ENCODE measurements around the gene ACO2. TPM values are rescaled to one million over a fixed set of nuclear protein-coding genes. Genes with fewer than 3 reads are reported as not detected.
"Not testable (repeated sequence)": the region's sequence is repeated elsewhere in the genome, so short reads cannot be mapped to it uniquely, and the experiment has no call there.

Gene ACO2
- total and polyA plus RNA-seq, 5 donors from 2014 or later = 64.3 to 87.5 (median 67.4) TPM

DNA sequence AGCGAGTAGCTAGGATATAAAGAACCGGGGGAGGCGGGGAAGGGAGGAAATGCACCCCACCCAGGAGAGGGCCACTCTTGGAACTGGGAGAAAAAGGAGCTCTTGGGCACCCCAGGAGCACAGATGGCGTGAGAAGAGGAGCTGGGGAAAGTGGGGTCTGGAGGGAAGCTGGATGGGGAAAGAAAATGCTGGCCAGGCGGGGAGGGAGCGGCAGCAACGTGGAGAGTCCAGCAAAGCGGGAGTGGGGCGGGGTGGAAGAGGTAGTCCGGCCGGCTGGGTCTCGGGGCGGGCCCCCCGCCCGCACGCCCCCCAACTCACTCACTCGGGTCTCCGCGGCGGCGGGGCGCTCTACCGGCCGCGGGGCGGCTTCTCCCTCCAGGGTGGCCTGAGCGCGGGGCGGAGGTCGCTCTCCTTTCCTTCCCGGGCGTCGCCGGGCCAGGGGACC, 22.8 kb upstream of the ACO2 start:
- H3K27me3 Mint-ChIP-seq = peaks cover 10% of the 10 kb centered on the region
- peak overlapping the region; percentile 95 for H3K27ac ChIP-seq (ENCODE audit: insufficient read depth, low read length, poor library complexity, severe bottlenecking)
- H3K9me3 ChIP-seq (ENCODE audit: control insufficient read depth in 2 of 2, low read length in 2 of 2) = no peaks in the 10 kb centered on the region
- no peak for ATAC-seq (ENCODE audit: low read depth in 2 of 2)
- H3K4me3 Mint-ChIP-seq = peak overlapping the region; percentile 90 to 98 (median 96)
- H3K36me3 ChIP-seq (ENCODE audit: control insufficient read depth, insufficient read depth, low read length) = no peaks in the 10 kb centered on the region
- no peak for DNase-seq
- H3K4me3 ChIP-seq (ENCODE audit: low read depth, low read length) = peak overlapping the region; percentile 92
- H3K27ac Mint-ChIP-seq = peak overlapping the region; percentile 95 to 98 (median 97)
- peaks cover 0 to 2% (median 0%) of the 10 kb centered on the region in 7 donors for H3K9me3 Mint-ChIP-seq
- no peaks in the 10 kb centered on the region for H3K36me3 Mint-ChIP-seq
- H3K4me1 ChIP-seq (ENCODE audit: control insufficient read depth, insufficient read depth, low read length, poor library complexity, severe bottlenecking) = peaks cover 28% of the 10 kb centered on the region
- peaks cover 8 to 34% (median 17%) of the 10 kb centered on the region in 4 donors for H3K4me1 Mint-ChIP-seq
- H3K27me3 ChIP-seq (ENCODE audit: control insufficient read depth, insufficient read depth, low read length) = no peaks in the 10 kb centered on the region

GRCh38 chr22:41446639-41447434, 22.1 kb upstream of the ACO2 start, which contains the start of gene TOB2:
TOB2 (minus strand) TSS chr22:41446801; CDS start chr22:41437345, 9,456 bp downstream.
- Histone ChIP-seq H3K4me1 (ENCODE audit: control insufficient read depth, insufficient read depth, low read length, poor library complexity, severe bottlenecking) (peaks cover 28% of the 10 kb centered on the region), H3K27me3 (ENCODE audit: control insufficient read depth, insufficient read depth, low read length) (no peaks in the 10 kb centered on the region), H3K27ac (ENCODE audit: insufficient read depth, low read length, poor library complexity, severe bottlenecking) (peak within 1 kb of the TSS; percentile 95), H3K36me3 (ENCODE audit: control insufficient read depth, insufficient read depth, low read length) (no peaks in the 10 kb centered on the region), H3K9me3 (ENCODE audit: control insufficient read depth in 2 of 2, low read length in 2 of 2) (no peaks in the 10 kb centered on the region), H3K4me3 (ENCODE audit: low read depth, low read length) (peak within 1 kb of the TSS; percentile 92)
- Mint-ChIP-seq H3K4me1 (peaks cover 8 to 32% (median 17%) of the 10 kb centered on the region in 4 donors), H3K4me3 (peak within 1 kb of the TSS; percentile 90 to 98 (median 96)), H3K9me3 (peaks cover 0 to 2% (median 0%) of the 10 kb centered on the region in 7 donors), H3K27ac (peak within 1 kb of the TSS; percentile 95 to 98 (median 97)), H3K27me3 (peaks cover 10% of the 10 kb centered on the region), H3K36me3 (no peaks in the 10 kb centered on the region)
- peak; percentile 88 to 97 (median 93) for DNase-seq
- ATAC-seq (ENCODE audit: low read depth in 2 of 2) = peak; percentile 57 to 67

DNA sequence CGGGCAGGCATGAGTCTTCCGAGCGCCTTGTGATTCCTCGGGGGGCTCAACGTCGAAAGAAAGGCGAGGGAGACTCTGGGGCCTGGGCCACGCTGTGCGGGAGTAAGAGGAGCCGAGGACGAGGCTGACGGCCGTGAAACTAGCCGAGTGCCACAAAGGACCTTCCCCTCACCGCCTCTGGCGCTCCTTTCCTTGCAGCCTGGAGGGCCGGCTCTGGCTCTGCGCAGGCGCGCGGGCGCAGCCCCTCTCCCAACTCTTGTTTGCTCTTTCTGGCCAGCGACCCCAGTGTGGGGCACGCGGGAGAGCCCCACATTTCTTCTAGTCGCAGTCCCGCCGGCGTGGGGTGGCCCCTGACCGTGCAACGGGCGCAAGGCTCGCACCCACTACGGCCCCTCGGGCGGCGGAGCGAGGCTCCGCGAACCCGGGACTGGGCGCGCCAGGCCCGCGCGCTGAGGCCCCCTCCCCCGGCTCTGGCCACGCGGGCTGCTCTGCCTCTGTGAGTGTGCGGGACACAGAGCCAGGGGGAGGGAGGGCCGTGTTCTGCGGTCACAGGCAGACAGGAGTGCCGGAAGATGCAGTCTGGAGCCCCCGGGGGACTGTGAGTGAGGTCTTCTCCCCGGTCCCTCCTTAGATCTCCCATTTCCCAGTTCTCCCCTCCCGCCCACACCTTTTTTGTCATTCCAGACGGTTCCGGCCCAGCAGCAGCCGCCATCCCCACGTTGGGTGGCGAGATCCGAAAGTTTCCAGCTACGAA, 21.3 kb upstream of the ACO2 start:
- Histone ChIP-seq H3K27ac (ENCODE audit: insufficient read depth, low read length, poor library complexity, severe bottlenecking) (peak overlapping the region; percentile 95), H3K4me1 (ENCODE audit: control insufficient read depth, insufficient read depth, low read length, poor library complexity, severe bottlenecking) (peaks cover 28% of the 10 kb centered on the region), H3K36me3 (ENCODE audit: control insufficient read depth, insufficient read depth, low read length) (no peaks in the 10 kb centered on the region), H3K27me3 (ENCODE audit: control insufficient read depth, insufficient read depth, low read length) (no peaks in the 10 kb centered on the region), H3K9me3 (ENCODE audit: control insufficient read depth in 2 of 2, low read length in 2 of 2) (no peaks in the 10 kb centered on the region), H3K4me3 (ENCODE audit: low read depth, low read length) (peak overlapping the region; percentile 92)
- Mint-ChIP-seq H3K27ac (peak overlapping the region; percentile 95 to 99 (median 97)), H3K27me3 (peaks cover 10% of the 10 kb centered on the region), H3K4me1 (peaks cover 2 to 28% (median 16%) of the 10 kb centered on the region in 4 donors), H3K4me3 (peak overlapping the region; percentile 90 to 98 (median 96)), H3K9me3 (peaks cover 0 to 2% (median 0%) of the 10 kb centered on the region in 7 donors), H3K36me3 (no peaks in the 10 kb centered on the region)
- peak; percentile 53 to 70 (median 57) for DNase-seq
- no peak for ATAC-seq (ENCODE audit: low read depth in 2 of 2)

- Mint-ChIP-seq H3K27me3 (peaks cover 10% of the 10 kb centered on the region), H3K4me3 (peak overlapping the region; percentile 90 to 97 (median 96)), H3K9me3 (peaks cover 0 to 2% (median 0%) of the 10 kb centered on the region in 7 donors), H3K27ac (peak overlapping the region; percentile 82 to 99 (median 95)), H3K4me1 (peaks cover 0 to 21% (median 11%) of the 10 kb centered on the region in 4 donors), H3K36me3 (peaks cover 3% of the 10 kb centered on the region)
- peak overlapping the region; percentile 95 for H3K27ac ChIP-seq (ENCODE audit: insufficient read depth, low read length, poor library complexity, severe bottlenecking)
- DNase-seq (peak; percentile 87 to 98 (median 93)), ATAC-seq (ENCODE audit: low read depth in 2 of 2) (peak; percentile 78 to 79)
- H3K4me1 ChIP-seq (ENCODE audit: control insufficient read depth, insufficient read depth, low read length, poor library complexity, severe bottlenecking) = peaks cover 28% of the 10 kb centered on the region
- H3K27me3 ChIP-seq (ENCODE audit: control insufficient read depth, insufficient read depth, low read length) = no peaks in the 10 kb centered on the region
- peak overlapping the region; percentile 79 for H3K4me3 ChIP-seq (ENCODE audit: low read depth, low read length)
- no peaks in the 10 kb centered on the region for H3K36me3 ChIP-seq (ENCODE audit: control insufficient read depth, insufficient read depth, low read length)
- no peaks in the 10 kb centered on the region for H3K9me3 ChIP-seq (ENCODE audit: control insufficient read depth in 2 of 2, low read length in 2 of 2)
Observed at GRCh38 chr22:41448189-41448808, 20.6 kb upstream of the ACO2 start.

DNA sequence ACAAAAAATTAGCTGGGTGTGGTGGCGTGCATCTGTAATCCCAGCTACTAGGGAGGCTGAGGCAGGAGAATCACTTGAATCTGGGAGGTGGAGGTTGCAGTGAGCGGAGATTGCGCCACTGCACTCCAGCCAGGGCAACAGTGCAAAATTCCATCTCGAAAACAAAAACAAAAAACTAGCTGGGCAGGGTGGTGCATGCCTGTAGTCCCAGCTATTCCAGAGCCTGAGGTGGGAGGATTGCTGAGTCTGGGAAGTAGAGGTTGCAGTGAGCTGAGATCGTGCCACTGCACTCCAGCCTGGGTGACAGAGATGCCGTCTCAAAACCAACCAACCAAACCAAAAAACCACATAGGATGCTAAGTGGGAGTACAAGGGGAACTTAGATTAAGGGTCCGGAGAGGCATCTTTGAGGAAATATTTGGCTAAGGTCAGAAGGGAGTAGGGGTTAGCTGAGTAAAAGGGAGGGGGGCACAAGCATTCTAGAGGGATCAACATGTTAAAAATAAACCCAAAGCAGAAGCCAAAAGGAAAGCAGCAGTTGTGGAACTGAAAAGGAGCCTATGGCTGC, 10.7 kb upstream of the ACO2 start:
- H3K27me3 ChIP-seq (ENCODE audit: control insufficient read depth, insufficient read depth, low read length) = no peaks in the 10 kb centered on the region
- DNase-seq (no peak), ATAC-seq (ENCODE audit: low read depth in 2 of 2) (no peak)
- no peak overlapping the region for H3K27ac ChIP-seq (ENCODE audit: insufficient read depth, low read length, poor library complexity, severe bottlenecking)
- peaks cover 36% of the 10 kb centered on the region for H3K36me3 ChIP-seq (ENCODE audit: control insufficient read depth, insufficient read depth, low read length)
- H3K4me1 ChIP-seq (ENCODE audit: control insufficient read depth, insufficient read depth, low read length, poor library complexity, severe bottlenecking) = no peaks in the 10 kb centered on the region
- H3K9me3 Mint-ChIP-seq = no peaks in the 10 kb centered on the region
- peak overlapping the region in 1 of 3 donors; percentile 75 for H3K27ac Mint-ChIP-seq
- H3K9me3 ChIP-seq (ENCODE audit: control insufficient read depth in 2 of 2, low read length in 2 of 2) = no peaks in the 10 kb centered on the region
- peaks cover 0 to 5% (median 1%) of the 10 kb centered on the region in 4 donors for H3K4me1 Mint-ChIP-seq
- peaks cover 19% of the 10 kb centered on the region for H3K36me3 Mint-ChIP-seq
- no peak overlapping the region for H3K4me3 ChIP-seq (ENCODE audit: low read depth, low read length)
- no peaks in the 10 kb centered on the region for H3K27me3 Mint-ChIP-seq
- H3K4me3 Mint-ChIP-seq = peak overlapping the region in 1 of 4 donors; percentile 21

- H3K27me3 Mint-ChIP-seq = no peaks in the 10 kb centered on the region
- Histone ChIP-seq H3K36me3 (ENCODE audit: control insufficient read depth, insufficient read depth, low read length) (peaks cover 46% of the 10 kb centered on the region), H3K4me1 (ENCODE audit: control insufficient read depth, insufficient read depth, low read length, poor library complexity, severe bottlenecking) (no peaks in the 10 kb centered on the region), H3K9me3 (ENCODE audit: control insufficient read depth in 2 of 2, low read length in 2 of 2) (no peaks in the 10 kb centered on the region), H3K27ac (ENCODE audit: insufficient read depth, low read length, poor library complexity, severe bottlenecking) (no peak overlapping the region), H3K27me3 (ENCODE audit: control insufficient read depth, insufficient read depth, low read length) (no peaks in the 10 kb centered on the region), H3K4me3 (ENCODE audit: low read depth, low read length) (no peak overlapping the region)
- peaks cover 0 to 9% (median 7%) of the 10 kb centered on the region in 4 donors for H3K4me1 Mint-ChIP-seq
- peaks cover 24% of the 10 kb centered on the region for H3K36me3 Mint-ChIP-seq
- DNase-seq (no peak), ATAC-seq (ENCODE audit: low read depth in 2 of 2) (no peak)
- no peaks in the 10 kb centered on the region for H3K9me3 Mint-ChIP-seq
- no peak overlapping the region for H3K4me3 Mint-ChIP-seq
- no peak overlapping the region for H3K27ac Mint-ChIP-seq
Observed at GRCh38 chr22:41459431-41459830, 9.5 kb upstream of the ACO2 start.

DNA sequence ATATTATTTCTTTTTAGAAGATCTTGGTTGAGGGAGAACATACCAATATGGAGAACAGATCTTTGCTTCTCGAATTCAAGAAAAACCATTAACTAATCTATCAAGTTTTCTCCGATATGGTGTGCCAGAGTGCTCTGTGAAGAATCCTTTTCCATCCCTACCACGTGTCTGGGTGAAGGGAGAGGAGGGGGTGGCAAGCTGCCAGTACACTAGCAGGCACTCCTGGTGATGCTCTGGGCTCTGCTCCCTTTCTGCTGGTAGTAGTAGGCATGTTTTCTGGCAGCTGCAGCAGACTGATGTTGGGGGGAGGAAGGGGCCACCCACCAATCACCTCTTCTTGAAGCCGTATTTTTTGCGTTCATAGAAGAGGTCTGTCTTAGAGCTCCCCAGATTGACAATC, 8.8 kb upstream of the ACO2 start:
- H3K27ac Mint-ChIP-seq = peak overlapping the region in 1 of 3 donors; percentile 95

More for the DNA sequence above, 8.8 kb upstream of the ACO2 start:
- H3K36me3 ChIP-seq (ENCODE audit: control insufficient read depth, insufficient read depth, low read length) = peaks cover 52% of the 10 kb centered on the region
- H3K4me3 Mint-ChIP-seq; H3K27ac ChIP-seq (ENCODE audit: insufficient read depth, low read length, poor library complexity, severe bottlenecking); H3K27me3 Mint-ChIP-seq; DNase-seq; ATAC-seq (ENCODE audit: low read depth in 2 of 2); H3K4me3 ChIP-seq (ENCODE audit: low read depth, low read length); H3K9me3 Mint-ChIP-seq; H3K4me1 ChIP-seq (ENCODE audit: control insufficient read depth, insufficient read depth, low read length, poor library complexity, severe bottlenecking); H3K9me3 ChIP-seq (ENCODE audit: control insufficient read depth in 2 of 2, low read length in 2 of 2); H3K27me3 ChIP-seq (ENCODE audit: control insufficient read depth, insufficient read depth, low read length): not testable (repeated sequence)
- Mint-ChIP-seq H3K36me3 (peaks cover 24% of the 10 kb centered on the region), H3K4me1 (peaks cover 0 to 12% (median 11%) of the 10 kb centered on the region in 4 donors)

All from CD4-positive, CD25-positive, alpha-beta regulatory T cell (primary cell).